Transverse colon (tissue), 4 donors: Measurements from ENCODE around the gene SH3RF3.

Experiments used
- POLR2A ChIP-seq: fragments of 450-650 bp; IDR thresholded peaks from one replicate; pipeline ENCODE4 v1.6.1; 2016; ENCODE audit warnings: antibody characterized with exemption, mild to moderate bottlenecking, moderate library complexity
- POLR2AphosphoS5 ChIP-seq, 3 donors: sonication (generic); formaldehyde crosslinking; IDR thresholded peaks; one replicate each; pipeline ENCODE4 v1.6.1; 2016; ENCODE audit warnings: antibody characterized with exemption in 3 of 3
- TF ChIP-seq, protein P1 (sequence below), 5 experiments: fragments of 200-600 bp in 3 of 5; fragments of 450-650 bp in 2 of 5; sonication (generic) in 3 of 5; IDR thresholded peaks; 1 replicate in 2 of 5; 2 replicates in 3 of 5; pipeline ENCODE4 v1.5.1; 2016 to 2017; ENCODE audit warnings: antibody characterized with exemption in 5 of 5, inconsistent platforms in 3 of 5, mild to moderate bottlenecking in 2 of 5, moderate library complexity in 1 of 5

DNA sequence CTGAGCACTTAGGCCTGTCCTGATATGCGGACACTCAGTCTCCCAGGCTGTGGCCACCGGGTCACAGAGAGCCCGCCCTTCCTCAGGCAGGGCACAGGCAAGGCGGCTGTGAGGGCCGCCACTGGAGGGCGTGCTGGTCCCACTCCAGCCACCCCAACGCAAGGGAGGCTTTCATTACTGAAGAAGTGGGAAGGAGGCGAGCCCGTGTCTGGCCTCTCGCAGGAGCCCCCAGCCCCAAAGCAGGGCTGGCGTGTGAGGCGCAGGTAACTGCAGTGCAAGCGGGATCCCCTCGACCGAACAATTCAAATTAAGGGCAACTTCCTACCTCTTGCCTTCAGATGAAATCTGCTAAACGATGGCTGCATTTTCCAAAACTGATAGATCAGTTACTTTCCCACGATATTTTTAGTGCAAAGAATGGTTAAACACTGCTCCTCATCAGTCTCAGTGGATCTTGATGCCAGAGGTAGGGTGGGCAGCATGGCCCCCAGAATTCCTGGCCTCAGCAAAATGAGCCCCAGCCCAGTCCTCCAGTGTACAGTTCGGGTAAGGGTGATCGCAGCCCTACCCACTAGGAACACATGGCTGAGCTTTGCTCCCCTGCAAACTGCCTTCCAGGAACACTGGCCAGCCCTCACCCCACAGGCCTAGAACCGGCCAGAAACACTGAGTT lies 387.6 kb downstream of the SH3RF3 start:
- TF ChIP-seq, protein P1, sequence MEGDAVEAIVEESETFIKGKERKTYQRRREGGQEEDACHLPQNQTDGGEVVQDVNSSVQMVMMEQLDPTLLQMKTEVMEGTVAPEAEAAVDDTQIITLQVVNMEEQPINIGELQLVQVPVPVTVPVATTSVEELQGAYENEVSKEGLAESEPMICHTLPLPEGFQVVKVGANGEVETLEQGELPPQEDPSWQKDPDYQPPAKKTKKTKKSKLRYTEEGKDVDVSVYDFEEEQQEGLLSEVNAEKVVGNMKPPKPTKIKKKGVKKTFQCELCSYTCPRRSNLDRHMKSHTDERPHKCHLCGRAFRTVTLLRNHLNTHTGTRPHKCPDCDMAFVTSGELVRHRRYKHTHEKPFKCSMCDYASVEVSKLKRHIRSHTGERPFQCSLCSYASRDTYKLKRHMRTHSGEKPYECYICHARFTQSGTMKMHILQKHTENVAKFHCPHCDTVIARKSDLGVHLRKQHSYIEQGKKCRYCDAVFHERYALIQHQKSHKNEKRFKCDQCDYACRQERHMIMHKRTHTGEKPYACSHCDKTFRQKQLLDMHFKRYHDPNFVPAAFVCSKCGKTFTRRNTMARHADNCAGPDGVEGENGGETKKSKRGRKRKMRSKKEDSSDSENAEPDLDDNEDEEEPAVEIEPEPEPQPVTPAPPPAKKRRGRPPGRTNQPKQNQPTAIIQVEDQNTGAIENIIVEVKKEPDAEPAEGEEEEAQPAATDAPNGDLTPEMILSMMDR (IDR thresholded peaks at IDR 0.05) = peak; percentile 24 to 72 (median 45)
- TF ChIP-seq POLR2AphosphoS5 (IDR thresholded peaks at IDR 0.05) (no peak), POLR2A (no peak)
